Fibroblast of peridontal ligament (primary cell): ENCODE results near the gene CACNA1S.

Source experiments
- DNase-seq: peaks from one replicate; pipeline ENCODE4 v3.0.0-alpha.2; 2010; ENCODE audit errors: extremely low read depth

The CACNA1S gene

GRCh38 chr1:201032408-201032807 lies 79.8 kb downstream of the CACNA1S start:
- no peak for DNase-seq

GRCh38 chr1:201028461-201028889 lies 83.8 kb downstream of the CACNA1S start:
- no peak for DNase-seq

GRCh38 chr1:201026836-201027235 lies 85.4 kb downstream of the CACNA1S start:
- DNase-seq, result no peak

DNA sequence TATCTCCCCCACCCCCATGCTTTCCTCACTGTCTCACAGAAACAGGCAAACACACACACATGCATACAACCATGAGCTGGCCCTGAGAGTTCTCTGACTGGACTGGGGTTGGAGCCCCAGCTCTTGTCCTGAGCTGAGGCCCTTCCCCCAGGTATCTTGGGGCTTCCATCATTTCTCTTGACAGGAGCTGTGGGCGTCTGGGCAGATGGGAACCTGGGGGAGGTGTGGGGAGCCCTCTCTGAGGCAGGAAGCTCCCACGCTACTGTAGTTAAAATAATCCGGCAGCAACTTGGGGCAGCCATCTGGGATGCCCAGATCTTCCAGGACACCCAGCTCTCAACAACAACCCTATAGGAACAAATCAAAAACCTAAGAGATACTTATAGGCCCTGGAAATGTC lies 86.0 kb downstream of the CACNA1S start:
- DNase-seq, result no peak

DNA sequence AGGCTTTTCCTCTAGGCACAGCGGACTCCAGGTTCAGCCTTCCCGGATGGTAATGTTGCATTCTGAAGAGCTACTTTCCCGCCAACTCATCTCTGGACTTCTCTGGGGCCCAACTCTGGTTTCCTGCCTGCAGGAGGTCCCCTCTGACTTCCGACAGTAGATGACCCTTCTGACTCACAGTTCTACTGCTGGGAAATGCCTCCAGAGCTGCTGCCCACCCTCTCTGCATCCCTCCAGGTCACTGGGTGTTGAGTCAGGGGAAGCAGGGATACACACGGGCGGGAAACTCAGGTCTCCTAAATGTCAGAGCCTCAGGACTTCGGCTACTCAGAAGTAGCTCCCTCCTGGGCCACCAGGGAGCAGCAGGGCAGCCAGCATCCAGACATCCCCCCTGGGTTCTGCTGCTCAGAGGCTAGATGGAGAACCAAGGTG lies 86.6 kb downstream of the CACNA1S start:
- no peak for DNase-seq

GRCh38 chr1:201024625-201024998 lies 87.6 kb downstream of the CACNA1S start:
- DNase-seq, result no peak

DNA sequence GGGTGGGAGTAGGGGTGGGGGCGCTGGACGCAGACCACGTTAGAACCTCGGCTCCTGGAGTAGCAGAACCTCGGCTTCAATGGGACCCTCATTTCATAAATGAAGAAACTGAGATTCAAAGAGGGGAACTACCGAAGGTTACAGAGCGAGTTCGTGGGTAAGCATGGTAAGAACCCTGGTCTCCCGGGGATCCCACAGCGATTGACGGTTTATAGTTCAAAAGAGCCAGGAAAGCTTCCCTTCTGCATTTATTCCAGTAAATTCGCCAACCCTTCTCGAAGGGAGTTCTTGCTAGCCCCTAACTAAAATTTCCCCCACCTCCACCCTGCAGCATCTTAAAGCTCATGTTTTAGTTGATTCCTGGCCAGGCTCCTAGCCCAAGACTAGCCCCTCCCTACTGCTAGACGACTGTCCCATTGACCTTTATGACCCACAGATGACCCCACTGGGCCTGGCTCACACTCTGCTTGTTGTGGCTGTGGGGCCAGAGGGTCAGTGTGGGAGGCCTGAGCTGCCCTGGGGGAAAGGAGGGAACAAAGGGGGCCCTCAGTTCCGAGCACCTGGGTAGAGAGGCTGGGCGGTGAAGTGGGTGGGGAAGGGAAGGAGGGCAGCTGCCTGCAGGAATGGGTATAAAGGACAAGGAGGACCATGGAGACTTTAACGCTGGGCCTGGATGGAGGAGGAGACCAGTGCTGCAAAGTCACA lies 88.2 kb downstream of the CACNA1S start:
- no peak for DNase-seq

DNA sequence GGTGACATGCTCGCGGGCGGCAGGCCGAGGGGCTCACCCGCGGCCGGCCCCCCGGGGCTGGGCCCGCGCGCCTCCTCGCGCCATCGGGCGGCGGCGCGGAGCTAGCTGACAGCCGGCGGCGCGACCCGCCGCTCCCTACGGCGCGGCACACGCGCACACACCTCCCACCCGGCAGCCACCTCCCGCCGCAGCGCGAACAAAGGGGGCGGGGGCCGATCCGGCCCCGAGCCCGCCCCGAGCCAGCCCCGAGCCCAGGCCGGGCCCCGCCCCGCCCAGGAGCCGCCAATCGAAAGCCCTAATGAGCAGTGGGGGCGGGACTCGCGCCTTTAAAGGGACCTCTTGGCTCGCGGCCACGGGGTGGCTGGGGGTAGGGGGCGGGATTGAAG lies 88.7 kb downstream of the CACNA1S start, which contains the start of gene KIF21B:
KIF21B (minus strand) TSS at position 198 of the 386 bp plus-strand sequence. CDS start 331 bp downstream, outside the sequence.
- DNase-seq, result no peak

DNA sequence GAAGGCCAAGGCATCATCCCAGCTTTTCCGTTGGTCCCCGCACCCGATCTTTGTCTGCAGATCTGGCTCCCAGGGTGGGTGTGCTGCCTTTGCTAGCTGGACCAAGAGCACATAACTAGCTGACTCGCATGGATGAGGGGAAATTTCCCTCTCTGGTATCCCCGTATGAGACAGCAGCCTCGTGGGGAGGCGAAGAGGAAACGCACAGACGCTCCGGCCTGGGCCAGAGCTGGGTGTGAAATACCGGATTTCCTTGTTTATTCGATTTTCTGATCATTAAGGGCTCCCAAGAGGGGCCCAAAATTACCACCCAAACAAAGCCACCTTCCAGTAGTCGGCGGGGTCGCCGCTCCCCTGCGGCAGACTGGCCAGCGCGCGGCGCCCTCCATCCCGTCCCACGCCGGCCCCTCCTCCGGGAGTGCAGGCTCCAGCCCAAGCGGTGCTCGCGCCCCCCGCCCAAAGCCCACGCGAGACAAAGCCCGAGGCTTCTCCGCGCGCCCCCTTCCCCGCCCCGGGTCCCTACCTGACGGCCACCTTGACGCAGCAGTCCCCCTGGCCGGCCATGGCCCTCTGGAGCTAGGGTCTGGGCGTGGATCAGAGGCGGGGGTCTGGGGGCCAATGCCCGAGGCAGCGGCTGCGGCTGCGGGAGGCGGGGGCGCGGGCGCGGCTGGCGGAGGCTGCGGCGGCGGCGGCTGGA lies 89.3 kb downstream of the CACNA1S start:
- no peak for DNase-seq

GRCh38 chr1:201022493-201022819 lies 89.8 kb downstream of the CACNA1S start:
- DNase-seq, result no peak

GRCh38 chr1:201021630-201022492 lies 90.4 kb downstream of the CACNA1S start:
- no peak for DNase-seq

GRCh38 chr1:201020721-201021629 lies 91.3 kb downstream of the CACNA1S start:
- no peak for DNase-seq

GRCh38 chr1:201020040-201020591 lies 92.1 kb downstream of the CACNA1S start:
- DNase-seq, result no peak

DNA sequence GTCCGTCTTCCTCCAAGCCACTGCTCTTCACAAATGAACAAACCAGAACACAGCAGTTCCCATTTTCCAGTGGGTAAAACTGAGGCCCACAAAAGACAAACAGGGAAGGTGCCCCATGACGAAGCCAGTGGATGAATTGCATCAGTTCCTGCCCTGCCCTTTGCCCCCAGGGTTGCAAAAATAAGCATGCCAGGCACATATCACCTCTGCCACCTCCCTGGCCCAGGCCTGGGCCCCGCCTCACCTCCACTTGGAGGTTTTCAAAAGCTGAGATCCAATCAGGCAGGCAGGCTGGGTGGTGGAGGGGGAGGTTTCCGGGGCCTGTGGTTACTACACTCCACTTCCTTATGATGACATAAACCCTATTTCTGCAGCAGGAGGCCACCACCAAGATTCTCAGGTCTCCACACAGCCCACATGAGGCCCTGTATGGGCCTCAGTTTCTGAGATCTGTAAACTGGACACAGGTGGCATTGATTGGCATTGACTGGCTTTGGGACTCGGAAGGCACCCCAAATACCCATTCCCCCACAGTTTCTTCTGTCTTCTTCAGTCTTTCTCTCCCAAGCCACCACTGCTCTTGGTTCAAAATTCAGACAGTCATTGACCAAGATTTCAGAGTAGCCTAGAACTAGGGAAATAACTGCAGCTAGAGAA lies 92.8 kb downstream of the CACNA1S start:
- no peak for DNase-seq

DNA sequence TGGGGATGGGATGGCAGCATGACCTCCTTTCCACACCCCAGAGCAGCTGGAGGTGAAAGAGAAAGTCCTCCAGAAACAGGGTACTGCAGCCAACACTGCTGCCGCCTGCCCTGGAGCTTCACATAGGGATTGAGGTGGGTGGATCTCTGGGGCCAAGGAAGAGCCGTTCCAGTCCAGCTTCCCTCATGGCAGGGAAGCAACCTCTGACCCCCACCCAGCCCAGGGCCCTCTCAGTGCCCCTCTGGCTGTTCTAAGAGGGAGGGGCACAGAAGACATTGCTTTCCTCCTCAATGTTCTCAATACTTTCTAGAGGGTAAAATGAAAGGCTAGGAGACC lies 94.4 kb downstream of the CACNA1S start:
- no peak for DNase-seq

DNA sequence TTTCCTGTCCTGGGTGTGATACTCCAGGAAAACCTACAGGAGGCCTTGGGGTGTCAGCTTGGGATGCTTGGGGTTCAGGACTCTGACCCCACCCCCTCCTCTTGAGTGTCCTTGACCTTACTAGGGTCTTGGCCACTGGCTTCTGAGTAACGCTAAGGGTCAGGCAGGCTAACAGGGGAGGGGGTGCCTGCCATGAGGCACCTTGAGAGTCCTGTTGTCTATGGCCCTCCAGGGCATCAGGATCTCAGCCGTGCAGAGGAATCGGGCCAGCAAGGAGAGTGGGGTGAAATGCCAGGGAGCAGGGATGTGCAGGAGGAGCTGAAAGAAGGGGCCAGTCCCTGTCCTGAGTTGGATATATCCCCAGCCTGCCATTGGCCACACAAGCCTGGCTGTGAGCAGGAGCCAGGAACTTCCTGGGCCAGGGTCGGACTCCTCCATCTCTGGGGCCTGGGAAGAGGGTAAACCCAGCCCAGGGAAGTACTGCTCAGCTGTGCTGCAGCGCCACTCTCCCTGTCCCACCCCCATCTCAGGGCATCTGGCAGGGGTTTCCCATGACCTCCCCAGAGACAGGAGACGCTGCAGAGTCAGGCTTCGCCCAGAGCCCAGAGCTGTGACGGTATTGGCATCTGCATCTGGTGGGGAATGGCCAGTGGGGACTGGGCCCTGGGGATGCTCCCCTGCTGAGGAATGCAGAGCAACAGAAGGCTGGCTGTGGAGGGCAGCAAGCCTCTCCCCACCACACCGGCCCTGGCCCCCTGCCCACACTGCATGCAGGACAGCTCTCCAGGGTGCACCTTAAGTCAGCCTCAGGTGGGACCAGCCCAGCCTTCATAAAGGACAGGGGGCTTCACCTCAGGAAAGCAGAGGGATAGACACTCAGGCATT lies 95.0 kb downstream of the CACNA1S start:
- no peak for DNase-seq

- peak; percentile 8 for DNase-seq
Observed at GRCh38 chr1:201016211-201016651, 96.0 kb downstream of the CACNA1S start.

DNA sequence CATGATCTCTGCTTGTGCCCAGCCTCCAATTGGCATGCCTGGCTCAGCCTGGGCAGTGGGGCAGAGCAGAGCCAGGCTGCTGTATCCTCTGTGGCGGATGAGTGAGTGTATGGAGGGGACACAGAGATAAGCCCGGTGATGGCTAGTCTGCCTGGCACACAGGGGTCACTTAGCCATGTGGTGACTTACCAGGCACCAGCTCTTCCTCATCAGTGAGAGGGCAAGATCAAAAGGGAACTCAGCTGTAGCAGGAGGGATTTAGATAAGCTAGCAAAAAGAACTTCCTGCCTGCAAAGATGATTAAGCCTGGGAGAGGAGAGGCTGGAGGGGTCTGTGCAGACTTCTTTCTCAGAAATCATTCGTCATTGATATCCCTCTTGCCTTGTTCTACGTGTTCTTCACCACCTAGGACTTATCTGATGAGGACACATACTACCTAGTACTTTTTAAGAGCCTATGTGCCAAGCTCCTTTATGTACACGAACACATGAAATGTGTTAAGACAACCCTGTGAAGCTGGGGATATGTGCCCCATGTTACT lies 96.6 kb downstream of the CACNA1S start:
- no peak for DNase-seq

GRCh38 chr1:201014816-201015200 lies 97.4 kb downstream of the CACNA1S start:
- no peak for DNase-seq
